ENCODE measurements around the gene TOMM7.

- TF ChIP-seq CHD2 (IDR thresholded peaks at IDR 0.05; ENCODE audit: low read depth, low read length) (no peak), ZFP36 (IDR thresholded peaks at IDR 0.05; ENCODE audit: low read depth, low read length, partially characterized antibody) (no peak), MTF1 (CRISPR knock-in tag; IDR thresholded peaks at IDR 0.05; ENCODE audit: borderline replicate concordance) (no peak), MYC (IDR thresholded peaks at IDR 0.05; ENCODE audit: low read depth, low read length) (no peak), MYC (CRISPR knock-in tag; IDR thresholded peaks at IDR 0.05; ENCODE audit: borderline replicate concordance, low read depth) (no peak), XRCC3 (IDR thresholded peaks at IDR 0.05) (no peak), THAP7 (CRISPR knock-in tag; IDR thresholded peaks at IDR 0.05) (no peak)
- TF ChIP-seq, protein P1, sequence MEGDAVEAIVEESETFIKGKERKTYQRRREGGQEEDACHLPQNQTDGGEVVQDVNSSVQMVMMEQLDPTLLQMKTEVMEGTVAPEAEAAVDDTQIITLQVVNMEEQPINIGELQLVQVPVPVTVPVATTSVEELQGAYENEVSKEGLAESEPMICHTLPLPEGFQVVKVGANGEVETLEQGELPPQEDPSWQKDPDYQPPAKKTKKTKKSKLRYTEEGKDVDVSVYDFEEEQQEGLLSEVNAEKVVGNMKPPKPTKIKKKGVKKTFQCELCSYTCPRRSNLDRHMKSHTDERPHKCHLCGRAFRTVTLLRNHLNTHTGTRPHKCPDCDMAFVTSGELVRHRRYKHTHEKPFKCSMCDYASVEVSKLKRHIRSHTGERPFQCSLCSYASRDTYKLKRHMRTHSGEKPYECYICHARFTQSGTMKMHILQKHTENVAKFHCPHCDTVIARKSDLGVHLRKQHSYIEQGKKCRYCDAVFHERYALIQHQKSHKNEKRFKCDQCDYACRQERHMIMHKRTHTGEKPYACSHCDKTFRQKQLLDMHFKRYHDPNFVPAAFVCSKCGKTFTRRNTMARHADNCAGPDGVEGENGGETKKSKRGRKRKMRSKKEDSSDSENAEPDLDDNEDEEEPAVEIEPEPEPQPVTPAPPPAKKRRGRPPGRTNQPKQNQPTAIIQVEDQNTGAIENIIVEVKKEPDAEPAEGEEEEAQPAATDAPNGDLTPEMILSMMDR (IDR thresholded peaks at IDR 0.05 in 2 of 3, conservative IDR thresholded peaks at IDR 0.05 in 1 of 3; ENCODE audit: insufficient read depth in 2 of 3, low read depth in 1 of 3, low read length in 3 of 3): no peak
- TF ChIP-seq, protein P2, sequence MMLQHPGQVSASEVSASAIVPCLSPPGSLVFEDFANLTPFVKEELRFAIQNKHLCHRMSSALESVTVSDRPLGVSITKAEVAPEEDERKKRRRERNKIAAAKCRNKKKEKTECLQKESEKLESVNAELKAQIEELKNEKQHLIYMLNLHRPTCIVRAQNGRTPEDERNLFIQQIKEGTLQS (IDR thresholded peaks at IDR 0.05): no peak
- TF ChIP-seq, protein P2 (CRISPR knock-in tag; conservative IDR thresholded peaks at IDR 0.05): no peak
These were observed 15.9 kb downstream of the TOMM7 start for GRCh38 chr7:22806752-22807151.

Measured in K562 (cell line).